Sigmoid colon (tissue), 4 donors: ENCODE data around the gene AFAP1.

ENCODE experiments used
- POLR2AphosphoS5 ChIP-seq, 4 donors: sonication (generic); formaldehyde crosslinking; IDR thresholded peaks; one replicate each; pipeline ENCODE4 v1.6.1; 2017; ENCODE audit warnings: antibody characterized with exemption in 4 of 4
- TF ChIP-seq, protein P1 (sequence below), 4 experiments: fragments of 450-650 bp in 3 of 4; fragments of 200-600 bp in 1 of 4; IDR thresholded peaks; one replicate each; pipeline ENCODE4 v1.5.1; 2016 to 2019; ENCODE audit warnings: antibody characterized with exemption in 4 of 4, mild to moderate bottlenecking in 3 of 4, moderate library complexity in 2 of 4

DNA sequence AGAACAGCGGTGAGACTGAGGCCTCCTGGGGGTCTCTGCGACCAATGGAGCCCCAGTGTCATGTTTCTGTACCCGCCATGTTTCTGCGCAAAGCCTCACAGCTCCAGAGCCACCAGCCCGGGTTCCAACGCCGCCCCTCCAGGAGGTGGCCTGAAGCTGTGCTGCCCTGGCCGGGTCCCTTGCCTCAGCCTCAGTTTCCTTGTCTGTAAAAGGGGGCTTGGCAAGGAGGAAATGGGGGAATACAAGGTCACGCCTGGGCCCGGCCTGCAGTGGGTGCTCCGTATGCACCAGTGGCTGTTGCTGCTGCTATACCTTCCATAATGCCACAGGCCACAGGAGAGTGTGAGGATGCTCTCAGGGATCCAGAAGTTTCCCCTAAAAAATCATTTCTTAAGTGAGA lies 229.5 kb downstream of the AFAP1 start:
- TF ChIP-seq, protein P1, sequence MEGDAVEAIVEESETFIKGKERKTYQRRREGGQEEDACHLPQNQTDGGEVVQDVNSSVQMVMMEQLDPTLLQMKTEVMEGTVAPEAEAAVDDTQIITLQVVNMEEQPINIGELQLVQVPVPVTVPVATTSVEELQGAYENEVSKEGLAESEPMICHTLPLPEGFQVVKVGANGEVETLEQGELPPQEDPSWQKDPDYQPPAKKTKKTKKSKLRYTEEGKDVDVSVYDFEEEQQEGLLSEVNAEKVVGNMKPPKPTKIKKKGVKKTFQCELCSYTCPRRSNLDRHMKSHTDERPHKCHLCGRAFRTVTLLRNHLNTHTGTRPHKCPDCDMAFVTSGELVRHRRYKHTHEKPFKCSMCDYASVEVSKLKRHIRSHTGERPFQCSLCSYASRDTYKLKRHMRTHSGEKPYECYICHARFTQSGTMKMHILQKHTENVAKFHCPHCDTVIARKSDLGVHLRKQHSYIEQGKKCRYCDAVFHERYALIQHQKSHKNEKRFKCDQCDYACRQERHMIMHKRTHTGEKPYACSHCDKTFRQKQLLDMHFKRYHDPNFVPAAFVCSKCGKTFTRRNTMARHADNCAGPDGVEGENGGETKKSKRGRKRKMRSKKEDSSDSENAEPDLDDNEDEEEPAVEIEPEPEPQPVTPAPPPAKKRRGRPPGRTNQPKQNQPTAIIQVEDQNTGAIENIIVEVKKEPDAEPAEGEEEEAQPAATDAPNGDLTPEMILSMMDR (IDR thresholded peaks at IDR 0.05) = no peak
- no peak for TF ChIP-seq POLR2AphosphoS5 (IDR thresholded peaks at IDR 0.05)
